ENCODE results near the gene HS2ST1.

Gene HS2ST1

GRCh38 chr1:87150143-87150542, 235.7 kb downstream of the HS2ST1 start:
- no peak for TF ChIP-seq SNAI2 (CRISPR knock-in tag; IDR thresholded peaks at IDR 0.05)
- no peak for TF ChIP-seq CREB5 (CRISPR knock-in tag; IDR thresholded peaks at IDR 0.05; ENCODE audit: low read depth)
- TF ChIP-seq ISL1 (CRISPR knock-in tag; IDR thresholded peaks at IDR 0.05): peak; percentile 72; the same call in 1 of the 2 replicates
- peak; percentile 91 for TF ChIP-seq TCF4 (CRISPR knock-in tag; IDR thresholded peaks at IDR 0.05; ENCODE audit: borderline replicate concordance)
- TF ChIP-seq ZFP3 (CRISPR knock-in tag; IDR thresholded peaks at IDR 0.05): no peak
- peak; percentile 68 for TF ChIP-seq TSHZ2 (CRISPR knock-in tag; IDR thresholded peaks at IDR 0.05)
- no peak for TF ChIP-seq ESRRG (CRISPR knock-in tag; IDR thresholded peaks at IDR 0.05)
- TF ChIP-seq ZNF70 (CRISPR knock-in tag; IDR thresholded peaks at IDR 0.05): peak; percentile 22; the same call in 1 of the 2 replicates

GRCh38 chr1:87151500-87152421, 237.3 kb downstream of the HS2ST1 start:
- TF ChIP-seq SNAI2 (CRISPR knock-in tag; IDR thresholded peaks at IDR 0.05): no peak
- no peak for TF ChIP-seq OSR1 (CRISPR knock-in tag; IDR thresholded peaks at IDR 0.05)
- no peak for TF ChIP-seq BACH2 (CRISPR knock-in tag; IDR thresholded peaks at IDR 0.05; ENCODE audit: borderline replicate concordance)
- no peak for TF ChIP-seq ZFP30 (CRISPR knock-in tag; IDR thresholded peaks at IDR 0.05)
- TF ChIP-seq ZC3H10 (CRISPR knock-in tag; IDR thresholded peaks at IDR 0.05): no peak
- TF ChIP-seq CREB5 (CRISPR knock-in tag; IDR thresholded peaks at IDR 0.05; ENCODE audit: low read depth): no peak
- no peak for TF ChIP-seq RARB (CRISPR knock-in tag; IDR thresholded peaks at IDR 0.05)
- TF ChIP-seq ARNTL (CRISPR knock-in tag; IDR thresholded peaks at IDR 0.05; ENCODE audit: borderline replicate concordance, low read depth): no peak
- no peak for TF ChIP-seq CSDC2 (CRISPR knock-in tag; IDR thresholded peaks at IDR 0.05)
- TF ChIP-seq ZNF70 (CRISPR knock-in tag; IDR thresholded peaks at IDR 0.05): no peak
- no peak for TF ChIP-seq POU6F1 (CRISPR knock-in tag; IDR thresholded peaks at IDR 0.05; ENCODE audit: borderline replicate concordance, low read depth)
- TF ChIP-seq GLIS3 (CRISPR knock-in tag; IDR thresholded peaks at IDR 0.05): no peak
- no peak for TF ChIP-seq ZFP3 (CRISPR knock-in tag; IDR thresholded peaks at IDR 0.05)
- TF ChIP-seq PPARA (CRISPR knock-in tag; IDR thresholded peaks at IDR 0.05; ENCODE audit: borderline replicate concordance): no peak
- TF ChIP-seq ZNF565 (CRISPR knock-in tag; conservative IDR thresholded peaks at IDR 0.05; ENCODE audit: low read depth): no peak
- TF ChIP-seq ISL1 (CRISPR knock-in tag; IDR thresholded peaks at IDR 0.05): no peak
- no peak for TF ChIP-seq CSRNP3 (CRISPR knock-in tag; IDR thresholded peaks at IDR 0.05)
- TF ChIP-seq TOX (CRISPR knock-in tag; IDR thresholded peaks at IDR 0.05; ENCODE audit: borderline replicate concordance): no peak
- TF ChIP-seq PATZ1 (CRISPR knock-in tag; IDR thresholded peaks at IDR 0.05; ENCODE audit: borderline replicate concordance): no peak
- no peak for ATAC-seq

More at GRCh38 chr1:87150143-87150542, 235.7 kb downstream of the HS2ST1 start:
- ATAC-seq: peak; percentile 45; the same call in 1 of the 3 replicates

Measured in SK-N-SH treated with all-trans-retinoic acid at 6 μM for 48 hours (cell line).